Measurements from ENCODE around the gene GALNT2. TPM values are rescaled to one million over a fixed set of nuclear protein-coding genes. Genes with fewer than 3 reads are reported as not detected.

Gene GALNT2
- total and polyA plus RNA-seq, 10 of the 15 experiments (the other 5 are each of a cell fraction or from before 2014, with no cell fraction given) = 0.52 to 27.7 (median 16.3) TPM

GRCh38 chr1:230112782-230113181 lies 45.7 kb downstream of the GALNT2 start (continued):
- TF ChIP-seq ZBTB11 (CRISPR knock-in tag; IDR thresholded peaks at IDR 0.05) (no peak), BHLHE40 (IDR thresholded peaks at IDR 0.05; ENCODE audit: borderline replicate concordance in 1 of 2, low read depth in 2 of 2, low read length in 1 of 2) (no peak), ZNF217 (IDR thresholded peaks at IDR 0.05) (no peak), NFIC (IDR thresholded peaks at IDR 0.05; ENCODE audit: low read depth, low read length) (no peak), YY1 (IDR thresholded peaks at IDR 0.05; ENCODE audit: low read depth, low read length) (no peak), GATAD2B (conservative IDR thresholded peaks at IDR 0.05; ENCODE audit: low read depth) (no peak), SP1 (IDR thresholded peaks at IDR 0.05; ENCODE audit: low read depth, low read length) (no peak), FOS (IDR thresholded peaks at IDR 0.05; ENCODE audit: borderline replicate concordance, extremely low read depth, insufficient read length) (no peak), LARP7 (IDR thresholded peaks at IDR 0.05) (no peak), ZBTB33 (IDR thresholded peaks at IDR 0.05) (no peak), E4F1 (IDR thresholded peaks at IDR 0.05; ENCODE audit: borderline replicate concordance, partially characterized antibody) (no peak)
